K562 treated with DMSO at 1 percent for 12 hours (cell line): ENCODE data around the gene CDH15. TPM values are rescaled to one million over a fixed set of nuclear protein-coding genes. Genes with fewer than 3 reads are reported as not detected.

Experiments
- total RNA-seq: library from RNA; unstranded; fragments of 300-600 nt; gene quantifications from 2 replicates; pipeline ENCODE4 v1.2.3, GENCODE V29; 2022; ENCODE audit not compliant: insufficient read depth

The CDH15 gene, protein sequence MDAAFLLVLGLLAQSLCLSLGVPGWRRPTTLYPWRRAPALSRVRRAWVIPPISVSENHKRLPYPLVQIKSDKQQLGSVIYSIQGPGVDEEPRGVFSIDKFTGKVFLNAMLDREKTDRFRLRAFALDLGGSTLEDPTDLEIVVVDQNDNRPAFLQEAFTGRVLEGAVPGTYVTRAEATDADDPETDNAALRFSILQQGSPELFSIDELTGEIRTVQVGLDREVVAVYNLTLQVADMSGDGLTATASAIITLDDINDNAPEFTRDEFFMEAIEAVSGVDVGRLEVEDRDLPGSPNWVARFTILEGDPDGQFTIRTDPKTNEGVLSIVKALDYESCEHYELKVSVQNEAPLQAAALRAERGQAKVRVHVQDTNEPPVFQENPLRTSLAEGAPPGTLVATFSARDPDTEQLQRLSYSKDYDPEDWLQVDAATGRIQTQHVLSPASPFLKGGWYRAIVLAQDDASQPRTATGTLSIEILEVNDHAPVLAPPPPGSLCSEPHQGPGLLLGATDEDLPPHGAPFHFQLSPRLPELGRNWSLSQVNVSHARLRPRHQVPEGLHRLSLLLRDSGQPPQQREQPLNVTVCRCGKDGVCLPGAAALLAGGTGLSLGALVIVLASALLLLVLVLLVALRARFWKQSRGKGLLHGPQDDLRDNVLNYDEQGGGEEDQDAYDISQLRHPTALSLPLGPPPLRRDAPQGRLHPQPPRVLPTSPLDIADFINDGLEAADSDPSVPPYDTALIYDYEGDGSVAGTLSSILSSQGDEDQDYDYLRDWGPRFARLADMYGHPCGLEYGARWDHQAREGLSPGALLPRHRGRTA
- not detected in 2 replicates for total RNA-seq

GRCh38 chr16:89171216-89172170, at the start of gene CDH15:
TSS of gene CDH15 (plus strand) at chr16:89171748. CDS start at chr16:89171832, 84 bp downstream.

DNA sequence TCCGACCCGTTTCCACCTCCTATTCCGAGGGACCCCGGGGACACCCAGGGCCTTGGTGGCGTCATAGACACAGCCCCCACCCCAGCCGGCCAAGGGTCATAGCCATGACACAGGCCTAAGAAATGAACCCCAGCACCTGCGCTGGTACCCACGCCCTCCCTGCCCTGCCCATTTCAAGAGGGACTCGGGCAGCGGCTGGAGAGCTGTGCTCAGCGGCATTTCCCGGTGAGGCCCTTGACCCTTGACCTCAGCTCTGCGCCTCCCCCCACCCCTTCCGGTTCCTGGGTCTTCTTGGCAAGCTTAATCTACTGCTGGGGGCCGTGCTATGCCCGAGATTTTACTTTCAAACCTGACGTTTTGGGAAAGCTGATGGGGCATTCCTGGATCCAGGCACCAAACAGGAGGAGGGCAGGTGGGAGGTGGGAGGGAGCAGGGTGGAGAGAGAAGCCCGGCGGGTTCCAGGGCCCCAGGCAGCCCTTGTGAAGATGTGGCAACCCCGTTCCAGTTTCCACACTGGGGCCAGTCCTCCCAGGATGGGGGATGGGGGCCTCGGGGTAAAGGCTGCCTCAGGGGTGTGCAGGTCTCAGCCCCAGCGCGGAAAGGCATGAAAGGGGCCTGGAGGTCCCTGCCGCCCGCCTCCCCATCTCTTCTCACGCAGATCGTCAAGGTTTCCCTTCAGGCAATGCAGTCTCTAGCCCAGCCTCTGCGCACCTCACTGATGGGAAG, 28.7 kb downstream of the CDH15 start, which contains the start of gene SLC22A31:
Gene SLC22A31 (minus strand): TSS at position 414 of the 726 bp plus-strand sequence. CDS start 36 bp downstream, at position 378.

GRCh38 chr16:89217388-89218191, 46.0 kb downstream of the CDH15 start, which contains the start of gene ZNF778:
TSS of gene ZNF778 (plus strand) at chr16:89217703. CDS start at chr16:89221128, 3,425 bp downstream.

Other genes starting within 250 kb of the CDH15 start
- gene CBFA2T3, start 194.5 kb upstream of the CDH15 start, total RNA-seq = 15.9 and 34.0 TPM in 2 replicates
- gene ACSF3, start 77.9 kb upstream of the CDH15 start, total RNA-seq = 24.8 and 32.4 TPM in 2 replicates
- gene SLC22A31, start 28.8 kb downstream of the CDH15 start, total RNA-seq = not detected in 2 replicates
- 0.91 and 8.5 TPM in 2 replicates for gene ZNF778, start 46.0 kb downstream of the CDH15 start, total RNA-seq